Uterus (tissue), 4 donors: Measurements from ENCODE around the gene KCNJ3. TPM values are rescaled to one million over a fixed set of nuclear protein-coding genes. Genes with fewer than 3 reads are reported as not detected.

Source experiments
- DNase-seq, 2 donors: peaks; one replicate each; pipeline ENCODE4 v3.0.0-alpha.2; 2019 to 2020
- H3K27ac ChIP-seq, 2 donors: fragments of 200-600 bp; sonication (generic); 1 replicate in 1 of 2; 2 replicates in 1 of 2; pipeline ENCODE4 v1.5.1; 2016 to 2018
- H3K27me3 ChIP-seq, 2 donors: fragments of 200-600 bp; sonication (generic); one replicate each; pipeline ENCODE4 v1.5.1; 2018 to 2019; ENCODE audit warnings: control low read depth in 1 of 2
- H3K36me3 ChIP-seq, 2 donors: fragments of 200-600 bp; sonication (generic); one replicate each; pipeline ENCODE4 v1.5.1; 2019; ENCODE audit warnings: control low read depth in 1 of 2
- H3K4me1 ChIP-seq, 2 donors: fragments of 200-600 bp; sonication (generic); one replicate each; pipeline ENCODE4 v1.5.1; 2018 to 2019; ENCODE audit warnings: control low read depth in 1 of 2
- H3K4me3 ChIP-seq, 2 donors: fragments of 200-600 bp; sonication (generic); 1 replicate in 1 of 2; 2 replicates in 1 of 2; pipeline ENCODE4 v1.5.1; 2018 to 2019; ENCODE audit warnings: mild to moderate bottlenecking in 1 of 2
- H3K9me3 ChIP-seq, 2 donors: fragments of 200-600 bp; sonication (generic); one replicate each; pipeline ENCODE4 v1.5.1; 2019; ENCODE audit warnings: control low read depth in 1 of 2
- POLR2A ChIP-seq, 2 donors: fragments of 450-650 bp; IDR thresholded peaks; one replicate each; pipeline ENCODE4 v1.6.1; 2016; ENCODE audit warnings: antibody characterized with exemption in 2 of 2, mild to moderate bottlenecking in 1 of 2, moderate library complexity in 1 of 2
- intact Hi-C: fragments of 100-400 bp; cut with DNase I; formaldehyde crosslinking; loops from one replicate; pipeline ENCODE4 v1.15.1; 2023; ENCODE audit warnings: low total_unique reads
- total RNA-seq, 4 donors: library from RNA; depleted of rRNA in 3 of 4; stranded (reverse); fragments of >200 nt in 3 of 4; gene quantifications; one replicate each; pipeline versions ENCODE4 v1.1.0 to v1.2.4, GENCODE V29; 2014 to 2023
- TF ChIP-seq, protein P1 (sequence below), 4 experiments: fragments of 200-600 bp in 2 of 4; fragments of 450-650 bp in 2 of 4; sonication (generic) in 2 of 4; IDR thresholded peaks; one replicate each; pipeline ENCODE4 v1.5.1; 2016 to 2019; ENCODE audit warnings: antibody characterized with exemption in 4 of 4, mild to moderate bottlenecking in 2 of 4, moderate library complexity in 1 of 4
- donor health status: DM: yes; HTN: yes; CAD: no.

KCNJ3 gene
- total RNA-seq, 4 donors from 2014 or later = 0.69 to 0.91 TPM; not detected in 2

GRCh38 chr2:154700136-154700535, 1.6 kb downstream of the KCNJ3 start:
- Histone ChIP-seq H3K4me3 (no peak overlapping the region), H3K27me3 (peaks cover 0 to 6% of the 10 kb centered on the region in 2 donors), H3K36me3 (no peaks in the 10 kb centered on the region), H3K27ac (no peak overlapping the region), H3K9me3 (no peaks in the 10 kb centered on the region), H3K4me1 (no peaks in the 10 kb centered on the region)
- TF ChIP-seq, protein P1, sequence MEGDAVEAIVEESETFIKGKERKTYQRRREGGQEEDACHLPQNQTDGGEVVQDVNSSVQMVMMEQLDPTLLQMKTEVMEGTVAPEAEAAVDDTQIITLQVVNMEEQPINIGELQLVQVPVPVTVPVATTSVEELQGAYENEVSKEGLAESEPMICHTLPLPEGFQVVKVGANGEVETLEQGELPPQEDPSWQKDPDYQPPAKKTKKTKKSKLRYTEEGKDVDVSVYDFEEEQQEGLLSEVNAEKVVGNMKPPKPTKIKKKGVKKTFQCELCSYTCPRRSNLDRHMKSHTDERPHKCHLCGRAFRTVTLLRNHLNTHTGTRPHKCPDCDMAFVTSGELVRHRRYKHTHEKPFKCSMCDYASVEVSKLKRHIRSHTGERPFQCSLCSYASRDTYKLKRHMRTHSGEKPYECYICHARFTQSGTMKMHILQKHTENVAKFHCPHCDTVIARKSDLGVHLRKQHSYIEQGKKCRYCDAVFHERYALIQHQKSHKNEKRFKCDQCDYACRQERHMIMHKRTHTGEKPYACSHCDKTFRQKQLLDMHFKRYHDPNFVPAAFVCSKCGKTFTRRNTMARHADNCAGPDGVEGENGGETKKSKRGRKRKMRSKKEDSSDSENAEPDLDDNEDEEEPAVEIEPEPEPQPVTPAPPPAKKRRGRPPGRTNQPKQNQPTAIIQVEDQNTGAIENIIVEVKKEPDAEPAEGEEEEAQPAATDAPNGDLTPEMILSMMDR (IDR thresholded peaks at IDR 0.05) = no peak
- no peak for TF ChIP-seq POLR2A (IDR thresholded peaks at IDR 0.05)
- DNase-seq = no peak
- intact Hi-C loops = no loop called here

DNA sequence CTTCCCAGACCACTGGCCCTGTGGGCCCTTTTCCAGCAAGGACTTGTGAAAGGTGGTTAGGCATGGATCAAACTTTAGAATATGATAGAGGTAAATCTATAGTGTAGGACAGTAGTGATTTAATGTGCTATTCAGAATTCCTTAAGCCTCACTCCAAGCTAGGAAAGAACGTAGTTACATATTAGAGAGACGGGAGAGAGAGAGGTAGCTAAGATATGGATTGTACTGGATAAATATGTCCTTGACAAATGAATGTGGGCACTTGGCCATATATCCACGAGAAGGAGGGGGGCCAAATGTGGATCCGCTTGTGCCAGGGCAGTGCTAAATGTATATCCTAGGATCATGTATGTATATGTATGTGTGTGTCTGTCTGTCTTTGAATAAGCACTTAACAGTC, 6.5 kb downstream of the KCNJ3 start:
- intact Hi-C loops = no loop called here
- no peaks in the 10 kb centered on the region for H3K9me3 ChIP-seq
- no peak for DNase-seq
- no peaks in the 10 kb centered on the region for H3K27me3 ChIP-seq
- TF ChIP-seq, protein P1 (IDR thresholded peaks at IDR 0.05) = no peak
- TF ChIP-seq POLR2A (IDR thresholded peaks at IDR 0.05) = no peak
- H3K36me3 ChIP-seq = no peaks in the 10 kb centered on the region
- H3K4me3 ChIP-seq = no peak overlapping the region
- H3K27ac ChIP-seq = no peak overlapping the region
- no peaks in the 10 kb centered on the region for H3K4me1 ChIP-seq

DNA sequence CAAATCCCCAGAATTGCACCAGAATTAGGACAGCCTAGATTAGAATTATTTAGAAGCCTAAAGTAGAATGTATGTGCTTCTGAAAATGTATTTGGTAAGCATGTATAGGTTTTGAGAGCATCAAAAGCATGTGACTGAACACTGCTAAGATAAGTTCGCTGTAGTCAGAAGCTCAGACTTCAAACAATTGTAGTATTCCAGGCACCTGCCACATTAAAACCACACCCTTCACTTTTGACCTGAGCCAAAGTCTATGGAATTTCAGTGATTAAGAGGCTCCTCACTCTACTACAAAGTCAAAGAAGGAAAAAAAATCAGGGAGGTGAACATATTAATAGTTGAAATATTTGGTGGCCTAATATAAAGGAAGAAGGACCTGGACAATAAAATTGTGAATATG, 8.2 kb downstream of the KCNJ3 start:
- Histone ChIP-seq H3K9me3 (no peaks in the 10 kb centered on the region), H3K4me1 (no peaks in the 10 kb centered on the region), H3K4me3 (no peak overlapping the region), H3K27me3 (no peaks in the 10 kb centered on the region), H3K36me3 (no peaks in the 10 kb centered on the region), H3K27ac (no peak overlapping the region)
- TF ChIP-seq, protein P1 (IDR thresholded peaks at IDR 0.05) = no peak
- TF ChIP-seq POLR2A (IDR thresholded peaks at IDR 0.05) = no peak
- DNase-seq = no peak
- intact Hi-C loops = no loop called here

GRCh38 chr2:154707994-154708575, 9.6 kb downstream of the KCNJ3 start:
- H3K36me3 ChIP-seq = no peaks in the 10 kb centered on the region
- no peak for TF ChIP-seq POLR2A (IDR thresholded peaks at IDR 0.05)
- TF ChIP-seq, protein P1 (IDR thresholded peaks at IDR 0.05) = no peak
- DNase-seq = no peak
- intact Hi-C loops = no loop called here
- H3K27ac ChIP-seq = no peak overlapping the region
- H3K9me3 ChIP-seq = no peaks in the 10 kb centered on the region
- no peak overlapping the region for H3K4me3 ChIP-seq
- H3K4me1 ChIP-seq = no peaks in the 10 kb centered on the region
- no peaks in the 10 kb centered on the region for H3K27me3 ChIP-seq

GRCh38 chr2:154709215-154709614, 10.7 kb downstream of the KCNJ3 start:
- Histone ChIP-seq H3K27me3 (no peaks in the 10 kb centered on the region), H3K9me3 (no peaks in the 10 kb centered on the region), H3K4me1 (no peaks in the 10 kb centered on the region), H3K27ac (no peak overlapping the region), H3K4me3 (no peak overlapping the region), H3K36me3 (no peaks in the 10 kb centered on the region)
- TF ChIP-seq, protein P1 (IDR thresholded peaks at IDR 0.05) = no peak
- TF ChIP-seq POLR2A (IDR thresholded peaks at IDR 0.05) = no peak
- intact Hi-C loops = no loop called here
- no peak for DNase-seq
